Dermis microvascular lymphatic vessel endothelial cell (primary cell): ENCODE measurements around the gene PGRMC1. TPM values are rescaled to one million over a fixed set of nuclear protein-coding genes. Genes with fewer than 3 reads are reported as not detected.

Experiments
- total RNA-seq: library from RNA; depleted of rRNA; stranded (reverse); fragments of >200 nt; gene quantifications from 2 replicates; pipeline ENCODE4 v1.2.1, GENCODE V29; 2014

PGRMC1 gene
- total RNA-seq, 1 donor from 2014 or later: 72.7 TPM

Other genes starting within 250 kb of the PGRMC1 start
- gene CT47C1, start 163.3 kb upstream of the PGRMC1 start, total RNA-seq: not detected in 2 replicates
- gene KIAA1210, start 108.5 kb upstream of the PGRMC1 start, total RNA-seq: not detected in 2 replicates
- gene SLC25A43, start 163.1 kb downstream of the PGRMC1 start, total RNA-seq: 12.3 and 14.4 TPM in 2 replicates
- 255 and 256 TPM in 2 replicates for gene SLC25A5, start 232.2 kb downstream of the PGRMC1 start, total RNA-seq